HG03175 (cell line): ENCODE results near the gene IQCE.
"Not testable (repeated sequence)": the region's sequence is repeated elsewhere in the genome, so short reads cannot be mapped to it uniquely, and the experiment has no call there.

ENCODE experiments used
- ATAC-seq: cut with Tn5 transposase; IDR thresholded peaks from one replicate; pipeline ENCODE4 v1.9.1; 2021; ENCODE audit warnings: mild to moderate bottlenecking, moderate library complexity; ENCODE audit not compliant: unreplicated experiment

IQCE gene

DNA sequence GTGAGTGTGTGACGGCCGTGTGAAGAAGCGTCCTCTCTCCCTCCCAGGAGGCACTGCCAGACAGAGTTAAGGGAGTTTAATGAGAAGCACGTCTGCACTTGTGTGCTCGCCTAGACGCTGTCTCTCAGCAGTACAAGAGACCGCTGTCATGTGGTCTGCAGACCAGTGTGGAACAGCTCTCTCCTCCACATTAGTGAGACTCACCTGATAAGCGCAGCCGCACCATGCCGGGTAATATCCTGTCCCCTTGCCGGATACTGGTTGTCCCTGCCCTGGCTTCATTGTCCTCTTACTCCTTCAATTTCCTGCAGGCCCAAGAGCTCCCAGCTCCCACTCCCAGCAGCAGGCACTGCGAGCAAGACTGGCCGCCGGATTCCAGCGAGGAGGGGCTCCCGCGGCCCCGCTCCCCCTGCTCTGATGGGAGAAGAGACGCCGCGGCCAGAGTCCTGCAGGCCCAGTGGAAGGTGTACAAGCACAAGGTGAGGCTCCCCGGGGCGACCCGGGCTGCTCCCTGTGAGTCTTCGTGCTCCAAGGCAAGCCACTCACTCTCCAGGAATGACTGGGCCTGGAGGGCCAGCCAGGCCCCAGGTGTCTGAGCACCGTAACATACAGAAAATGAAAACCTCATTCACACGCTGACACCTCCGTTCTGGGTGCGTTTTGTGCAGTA, 39.5 kb downstream of the IQCE start:
- ATAC-seq: no peak

DNA sequence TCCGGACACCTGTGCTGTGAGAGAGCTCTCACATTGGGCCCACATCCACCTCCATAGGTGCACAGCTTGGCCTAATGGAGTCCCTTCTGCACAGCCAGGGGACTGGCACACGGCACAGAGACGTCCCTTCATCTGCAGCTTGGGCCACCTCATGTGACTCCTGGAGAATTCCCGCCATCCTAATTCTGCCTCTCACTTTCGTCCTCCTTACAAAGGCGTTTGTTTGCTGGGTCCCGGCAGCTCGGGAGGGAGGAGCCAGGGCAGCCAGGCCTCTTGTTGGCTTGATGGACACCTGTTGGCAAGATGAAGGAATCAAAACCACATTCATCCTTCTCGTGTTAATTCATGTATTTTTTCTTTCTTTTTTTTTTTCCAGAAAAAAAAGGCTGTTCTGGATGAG, 42.3 kb downstream of the IQCE start:
- no peak for ATAC-seq

DNA sequence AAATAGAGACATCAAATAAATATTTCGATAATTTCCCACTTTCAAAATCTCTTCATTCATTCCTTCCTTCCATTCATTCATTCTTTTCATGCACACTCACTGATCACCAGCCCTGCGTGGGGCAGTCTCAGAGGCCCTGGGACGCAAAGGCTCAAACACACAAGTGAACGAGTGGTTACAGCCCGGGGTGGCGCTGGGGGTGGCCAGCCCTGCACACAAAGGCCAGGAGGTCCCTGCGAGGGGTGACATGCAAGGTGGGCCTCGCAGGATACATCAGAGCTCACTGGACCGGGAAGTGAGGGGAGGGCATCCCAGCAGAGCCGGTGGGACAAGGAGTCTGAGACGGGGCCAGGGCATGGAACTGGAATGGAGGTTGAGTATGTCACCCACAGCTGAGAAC, 43.1 kb downstream of the IQCE start:
- ATAC-seq: no peak

DNA sequence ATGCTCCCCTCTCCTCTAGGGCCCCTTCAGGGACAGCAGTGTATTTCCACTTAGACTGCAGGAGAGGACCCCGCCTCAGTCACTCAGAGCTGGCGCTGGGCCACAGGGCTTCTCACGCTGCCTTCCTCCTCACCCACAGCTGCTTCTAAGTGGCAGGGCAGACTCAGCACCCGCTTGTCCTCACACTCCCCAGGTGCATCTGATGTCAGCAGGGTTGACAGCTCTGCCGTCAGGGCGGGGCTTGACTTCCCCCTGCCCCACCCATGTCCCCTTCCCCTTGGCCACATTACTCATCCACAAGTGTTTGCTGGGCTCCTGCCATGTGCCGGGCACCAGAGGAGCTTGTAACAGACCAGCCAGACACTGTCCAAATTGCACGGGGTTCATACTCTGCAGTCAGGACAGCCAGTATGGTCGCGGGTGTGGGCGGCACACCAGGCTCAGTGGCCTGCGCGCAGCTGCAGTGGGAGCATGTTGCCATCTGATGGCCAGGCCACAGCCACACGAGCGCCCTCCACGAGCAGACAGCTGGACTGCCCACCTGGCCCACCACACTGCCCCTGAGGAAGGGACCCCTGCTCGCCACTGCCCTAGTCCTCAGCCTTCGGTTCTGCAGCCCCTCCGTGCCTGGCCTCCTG, 43.7 kb downstream of the IQCE start:
- ATAC-seq: no peak

DNA sequence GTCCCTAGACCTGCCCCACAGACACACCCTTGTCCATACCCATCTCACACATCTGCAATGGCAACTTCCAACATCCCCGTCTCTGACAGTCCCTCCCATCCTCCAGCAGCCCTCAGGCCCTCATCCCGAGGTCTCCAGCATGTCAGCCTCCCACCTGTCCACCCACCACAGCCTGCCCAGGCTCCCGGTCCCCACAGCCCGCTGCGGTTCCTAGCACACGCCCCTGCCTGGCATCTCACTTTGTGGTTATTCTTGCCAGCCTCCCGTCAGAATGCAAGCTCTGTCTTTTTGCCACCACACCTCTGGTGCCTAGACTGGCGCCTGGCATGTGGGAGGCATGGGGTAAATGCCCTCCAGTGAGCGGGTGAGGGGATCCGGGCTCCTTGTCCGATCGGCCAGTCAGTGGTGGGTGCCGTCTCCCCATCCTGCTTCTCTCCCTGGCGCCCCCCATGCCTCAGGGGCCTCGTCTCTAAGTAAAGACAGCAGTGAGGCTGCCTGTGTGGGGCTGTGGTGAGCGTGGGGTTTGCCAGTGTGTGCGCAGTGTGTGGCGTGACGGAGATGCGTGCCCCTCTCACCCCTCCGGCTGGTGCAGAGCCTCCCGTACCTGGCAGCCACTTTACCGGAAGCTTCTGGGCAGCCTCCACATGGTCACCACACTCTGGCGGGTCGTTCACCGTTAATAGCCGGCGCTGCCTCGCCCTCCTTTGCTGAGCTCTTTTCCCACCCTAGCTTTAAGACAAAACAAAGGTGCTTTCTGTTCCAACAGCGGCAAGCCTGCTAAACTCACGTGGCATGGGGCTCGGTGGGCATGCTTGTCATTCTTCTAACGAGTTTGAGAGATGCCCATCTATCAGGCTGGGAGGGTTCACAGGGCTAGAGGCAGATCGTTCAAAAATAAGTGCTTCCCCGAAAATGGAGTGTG, 44.5 kb downstream of the IQCE start:
- no peak for ATAC-seq

DNA sequence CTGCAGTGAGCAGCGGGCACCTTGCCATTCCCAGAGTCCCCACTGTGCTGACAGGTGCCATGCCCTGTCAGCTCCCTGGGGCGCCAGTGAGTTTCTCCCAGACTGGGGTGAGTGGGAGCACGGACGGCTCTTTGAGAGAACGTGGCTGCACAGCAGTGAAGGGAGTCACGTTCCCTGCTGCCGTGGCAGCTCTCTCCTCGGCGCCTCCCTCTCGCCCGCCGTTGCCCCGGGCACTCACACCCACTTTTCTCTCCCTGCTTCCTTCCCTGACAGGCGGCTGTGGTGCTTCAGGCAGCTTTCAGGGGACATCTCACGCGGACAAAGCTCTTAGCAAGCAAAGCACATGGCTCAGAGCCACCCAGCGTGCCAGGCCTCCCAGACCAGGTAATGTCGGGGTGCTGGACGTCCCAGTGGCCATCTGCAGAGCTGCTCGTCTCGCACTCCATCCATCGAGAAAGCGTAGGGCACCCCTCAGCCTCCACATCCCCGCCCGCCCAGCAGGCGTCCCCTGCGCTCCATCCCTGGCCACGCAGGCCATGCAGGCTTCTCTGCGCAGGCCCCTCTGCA, 45.9 kb downstream of the IQCE start:
- ATAC-seq: no peak

DNA sequence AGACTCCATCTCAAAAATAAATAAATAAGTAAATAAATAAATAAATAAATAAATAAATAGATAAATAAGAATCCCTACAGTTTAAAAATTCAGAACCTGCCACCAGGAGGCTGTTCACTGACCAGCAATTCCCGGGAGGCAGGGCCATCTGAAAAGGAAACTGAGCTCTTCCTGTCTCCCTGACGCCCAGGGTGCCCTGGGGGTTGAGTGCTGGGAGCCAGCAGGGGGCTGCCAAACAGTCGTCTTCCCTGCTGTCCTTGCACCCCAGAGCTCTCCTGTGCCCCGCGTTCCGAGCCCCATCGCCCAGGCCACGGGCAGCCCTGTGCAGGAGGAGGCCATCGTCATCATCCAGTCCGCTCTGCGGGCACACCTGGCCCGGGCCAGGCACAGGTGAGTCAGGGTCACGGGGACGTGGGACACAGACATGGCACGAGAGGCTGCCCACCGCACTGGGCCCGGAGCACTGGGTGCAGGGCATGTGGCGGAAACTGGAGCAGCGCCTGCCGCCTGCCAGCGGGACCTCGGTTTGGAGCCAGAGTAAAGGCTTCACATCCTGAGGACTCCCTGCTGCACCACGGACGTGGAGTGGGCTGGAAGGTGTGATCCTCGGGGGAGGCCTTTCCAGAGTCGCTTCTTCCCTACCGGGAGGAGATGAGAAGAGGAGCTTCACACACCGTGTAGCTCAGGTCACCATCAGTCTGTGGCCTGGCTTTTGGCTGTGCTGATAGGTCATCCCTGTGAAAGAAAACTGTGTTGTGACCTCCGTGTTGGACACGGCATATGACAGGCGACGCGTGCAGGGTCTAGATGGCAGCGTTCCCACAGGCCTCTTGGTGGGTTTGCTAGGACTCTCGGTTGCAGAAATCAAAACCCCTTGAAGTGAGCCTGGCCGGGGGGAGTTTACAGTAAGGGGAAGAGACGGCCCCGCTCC, 47.1 kb downstream of the IQCE start:
- ATAC-seq: no peak

DNA sequence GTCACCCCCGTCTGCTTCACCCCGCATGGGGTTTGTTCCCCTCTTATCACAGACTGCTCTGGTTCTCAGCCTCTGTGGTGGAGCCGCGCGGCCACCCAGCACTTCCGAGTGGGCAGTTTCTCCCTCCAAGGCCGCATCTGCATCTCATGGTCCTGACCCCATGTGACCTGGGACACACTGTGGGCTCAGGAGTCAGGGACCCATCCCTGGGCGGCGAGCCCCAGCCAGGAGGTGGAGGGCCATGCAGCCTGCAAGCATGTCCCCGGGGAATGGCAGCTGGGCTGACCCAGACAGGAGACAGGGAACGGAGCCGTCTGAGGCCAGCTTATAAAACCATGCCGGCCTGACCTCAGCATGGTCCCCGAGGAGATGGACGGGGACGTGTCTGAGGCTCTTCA, 47.8 kb downstream of the IQCE start:
- no peak for ATAC-seq

DNA sequence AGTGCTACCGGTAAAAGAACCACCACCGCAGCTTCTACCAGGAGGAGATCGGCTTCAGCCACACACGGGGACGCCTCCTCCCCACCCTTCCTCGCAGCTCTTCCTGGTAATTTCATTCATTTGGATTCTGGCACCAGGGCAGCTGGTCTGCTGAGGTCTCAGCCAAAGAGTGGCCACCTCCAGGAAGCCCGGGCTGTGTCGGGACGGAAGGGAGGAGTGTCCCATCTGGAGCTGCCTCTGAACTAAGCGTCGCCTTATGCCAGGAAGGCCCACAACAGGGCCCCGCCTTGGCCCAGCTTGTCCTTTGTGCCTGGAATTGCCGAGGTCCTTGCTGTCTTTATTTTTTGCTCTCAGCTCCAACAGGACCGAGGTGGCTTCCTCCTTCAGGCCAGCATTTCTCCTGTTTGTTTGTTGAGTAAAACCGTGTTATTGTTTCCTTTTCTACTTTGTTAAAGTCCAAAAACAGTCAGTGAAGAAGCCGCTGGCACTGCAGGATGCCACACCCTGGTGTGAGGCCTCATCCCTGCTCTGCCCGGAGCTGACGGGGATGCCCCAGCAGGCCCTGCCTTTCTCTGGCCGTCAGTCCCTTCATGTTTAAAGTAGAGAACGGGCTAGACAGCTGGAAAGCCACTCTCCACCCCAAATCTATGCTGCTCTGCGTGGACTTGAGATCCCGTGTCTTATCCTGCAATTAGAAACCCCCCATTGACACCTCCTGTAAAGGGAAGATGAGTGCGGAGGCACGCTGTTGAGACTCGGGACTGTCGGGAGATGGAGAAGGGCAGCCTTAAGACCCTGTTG, 48.5 kb downstream of the IQCE start:
- no peak for ATAC-seq

DNA sequence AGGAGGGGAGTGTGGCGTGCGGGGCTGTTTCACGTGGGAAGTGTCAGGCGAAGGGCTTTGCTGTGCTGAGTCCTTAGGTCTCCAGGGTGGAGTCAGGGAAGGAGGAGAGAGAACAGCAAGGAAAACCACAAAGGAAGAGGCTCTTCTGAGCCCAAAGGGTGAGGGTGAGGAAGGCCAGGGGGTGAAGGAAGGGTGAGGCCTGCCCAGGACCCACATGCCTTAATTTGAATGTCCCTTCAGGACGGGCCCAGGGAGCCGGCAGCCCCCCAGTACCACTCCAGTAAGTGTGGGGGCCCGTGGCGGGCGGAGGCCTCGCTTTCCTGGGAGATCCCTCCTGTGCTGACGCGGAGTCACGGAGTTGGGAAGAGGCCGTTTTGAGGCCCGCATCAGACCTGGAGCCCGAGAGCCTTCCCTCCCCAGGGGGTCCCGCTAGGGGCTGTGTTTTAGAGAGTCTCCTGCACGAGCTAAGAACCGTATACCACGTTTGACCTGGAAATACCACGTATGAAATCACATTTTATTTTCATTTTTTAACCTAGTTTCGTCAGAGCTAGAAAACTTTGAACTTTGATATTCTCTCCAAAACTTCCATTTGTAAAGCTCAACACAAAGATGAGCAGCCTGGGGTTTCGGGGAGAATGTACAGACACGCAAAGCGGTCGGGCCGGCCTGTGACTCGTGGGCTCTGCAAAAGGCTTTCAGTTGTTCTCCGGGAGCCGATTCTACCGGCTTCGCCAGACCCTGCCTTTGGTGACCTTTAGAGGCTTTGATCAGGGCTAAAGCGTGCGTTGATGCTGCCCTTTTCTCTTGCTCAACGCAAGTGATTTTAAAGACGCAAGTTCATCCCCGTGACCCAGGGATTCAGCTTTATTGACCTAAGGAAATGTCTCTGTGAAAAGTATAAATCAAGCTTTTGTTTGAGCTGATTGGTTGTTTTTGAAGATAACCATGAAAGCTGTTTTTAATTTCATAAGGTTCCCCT, 49.4 kb downstream of the IQCE start:
- ATAC-seq: no peak

DNA sequence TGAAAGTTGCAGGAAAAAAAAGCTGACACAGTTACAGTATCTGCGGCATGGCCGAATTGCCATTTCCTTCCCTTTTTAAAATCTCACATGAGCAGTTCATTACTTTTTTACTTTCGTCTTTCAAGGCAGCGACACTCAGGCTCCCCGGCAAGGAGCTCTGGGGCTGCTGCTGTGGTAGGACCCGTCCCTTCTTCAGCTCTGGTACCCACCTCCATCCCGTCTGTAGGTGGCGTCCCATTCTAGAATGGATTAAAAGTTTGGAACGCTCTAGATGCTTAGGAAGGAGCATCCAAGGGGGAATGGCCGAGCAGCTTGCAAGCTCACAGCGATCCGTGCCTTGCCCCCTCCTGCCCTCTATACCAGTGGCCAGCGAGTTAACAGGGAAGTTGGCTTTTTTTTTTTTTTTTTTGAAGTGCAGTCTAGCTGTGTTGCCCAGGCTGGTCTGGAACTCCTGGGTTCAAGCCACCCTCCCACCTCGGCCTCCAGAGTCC, 50.2 kb downstream of the IQCE start:
- peak; percentile 64 for ATAC-seq

DNA sequence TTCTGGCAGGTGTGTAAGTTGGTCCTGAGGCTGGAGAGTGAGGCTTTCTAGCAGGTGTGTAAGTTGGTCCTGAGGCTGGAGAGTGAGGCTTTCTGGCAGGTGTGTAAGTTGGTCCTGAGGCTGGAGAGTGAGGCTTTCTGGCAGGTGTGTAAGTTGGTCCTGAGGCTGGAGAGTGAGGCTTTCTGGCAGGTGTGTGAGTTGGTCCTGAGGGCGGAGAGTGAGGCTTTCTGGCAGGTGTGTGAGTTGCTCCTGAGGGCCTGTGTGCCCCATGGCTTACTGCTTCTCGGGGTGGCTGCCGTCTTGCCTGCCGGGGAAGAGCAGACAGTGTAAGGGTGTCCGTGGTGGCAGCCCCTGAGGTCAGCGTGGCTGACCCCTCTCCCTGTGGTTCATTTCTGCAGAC, 50.9 kb downstream of the IQCE start:
- not testable (repeated sequence) for ATAC-seq

DNA sequence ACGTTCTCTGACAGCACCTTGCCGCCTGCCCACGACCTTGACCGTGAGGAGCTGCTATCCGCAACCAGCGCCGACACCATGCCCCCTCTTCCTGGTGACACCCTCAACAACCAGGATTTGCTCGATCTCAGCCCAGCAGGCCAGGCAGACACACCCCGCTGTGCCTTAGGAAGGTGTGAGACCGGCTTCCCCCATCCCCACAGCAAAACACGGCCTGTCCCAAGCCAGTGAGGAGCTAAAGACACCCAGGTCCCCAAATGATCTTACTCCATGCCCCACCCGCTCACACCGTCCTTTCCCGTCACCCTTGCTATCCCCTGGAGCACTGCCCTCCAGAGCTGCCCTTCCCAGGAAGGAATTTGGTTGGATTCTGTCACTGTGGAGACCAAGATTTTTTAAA, 51.7 kb downstream of the IQCE start:
- no peak for ATAC-seq

DNA sequence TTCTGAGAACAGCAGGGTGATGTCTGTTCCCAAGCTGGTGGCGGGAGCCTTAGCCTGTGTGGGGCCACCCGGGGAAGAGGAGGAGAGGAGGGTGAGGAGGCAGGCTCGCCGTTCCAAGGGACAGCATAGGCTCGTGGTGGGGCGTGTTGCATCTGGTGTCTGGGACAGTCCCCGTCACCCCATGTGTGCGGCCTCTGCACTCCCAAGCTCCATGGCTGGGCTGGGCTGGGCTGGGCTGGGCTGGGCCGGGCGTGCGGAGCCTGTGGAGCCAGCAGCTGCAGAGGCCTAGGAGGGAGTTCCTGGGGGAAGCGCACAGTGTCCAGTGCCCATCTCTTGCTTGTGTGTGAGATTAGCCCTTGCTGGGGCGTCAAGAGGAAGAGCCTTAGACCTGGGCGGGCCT, 52.1 kb downstream of the IQCE start:
- ATAC-seq: no peak

DNA sequence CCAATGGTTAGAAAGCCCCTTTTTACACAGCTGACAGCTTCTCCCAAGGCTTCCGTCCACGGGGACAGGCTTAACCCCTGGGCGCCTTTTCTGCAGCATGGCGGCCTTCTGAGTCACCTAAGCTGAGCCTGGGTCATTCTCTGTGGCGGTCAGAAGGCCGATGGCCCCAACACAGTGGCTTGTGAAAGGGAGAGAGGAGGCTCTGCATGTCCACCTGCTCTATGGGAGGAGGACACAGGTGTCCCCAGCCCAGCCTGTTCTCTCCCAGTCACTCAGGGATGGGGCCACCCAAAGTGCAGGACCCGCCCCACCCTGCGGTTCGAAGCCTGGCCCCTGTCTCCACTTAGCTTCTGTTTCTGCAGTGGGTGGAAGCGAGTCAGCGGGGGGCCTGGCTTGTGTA, 52.6 kb downstream of the IQCE start:
- ATAC-seq: no peak

DNA sequence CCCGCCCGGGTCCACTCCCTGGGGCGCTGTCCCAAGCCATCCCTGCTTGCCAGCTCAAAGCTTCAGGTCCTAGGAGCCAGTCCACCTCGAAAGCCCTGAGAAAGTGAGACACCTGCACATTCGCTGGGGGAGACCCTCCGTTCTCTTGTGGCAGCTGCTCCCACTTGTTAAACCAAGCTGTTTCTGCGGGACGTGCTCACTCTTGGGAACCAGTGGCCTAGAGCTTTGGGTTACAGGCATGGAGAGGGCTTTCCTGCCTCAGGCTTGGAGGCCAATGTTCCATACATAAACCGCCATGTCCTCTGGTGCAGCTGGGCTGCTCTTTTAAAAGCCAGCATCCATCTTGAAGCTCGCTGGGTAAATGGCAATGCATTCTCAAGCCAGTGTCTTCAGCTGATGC, 53.1 kb downstream of the IQCE start:
- no peak for ATAC-seq

DNA sequence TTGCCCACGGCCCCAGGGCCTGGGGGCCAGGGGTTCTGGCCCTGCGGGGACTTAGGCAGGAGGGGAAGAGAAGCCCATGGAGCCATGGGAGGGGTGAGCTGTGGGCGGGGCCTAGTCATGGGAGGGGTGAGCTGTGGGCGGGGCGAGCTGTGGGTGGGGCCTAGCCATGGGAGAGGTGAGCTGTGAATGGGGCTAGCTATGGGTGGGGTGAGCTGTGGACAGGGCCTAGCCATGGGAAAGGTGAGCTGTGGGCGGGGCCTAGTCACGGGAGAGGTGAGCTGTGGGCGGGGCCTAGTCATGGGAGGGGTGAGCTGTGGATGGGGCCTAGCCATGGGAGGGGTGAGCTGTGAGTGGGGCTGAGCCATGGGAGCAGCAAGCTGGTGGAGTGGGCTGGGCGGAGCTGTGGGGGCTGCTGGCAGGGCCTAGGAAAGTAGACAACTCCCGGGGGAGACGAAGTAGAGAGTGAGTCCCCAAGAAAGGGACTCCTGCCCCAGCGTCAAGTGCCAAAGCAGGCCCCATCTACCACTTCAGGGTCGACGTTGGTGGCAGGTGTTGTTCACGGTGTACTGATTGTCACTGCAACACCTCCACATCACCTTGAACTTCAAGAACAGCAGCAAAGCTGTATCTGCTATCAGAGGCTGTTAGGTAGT, 53.8 kb downstream of the IQCE start:
- ATAC-seq: no peak
